Measurements from ENCODE around the gene PPFIA4. TPM values are rescaled to one million over a fixed set of nuclear protein-coding genes. Genes with fewer than 3 reads are reported as not detected.

PPFIA4 gene
- total and polyA plus RNA-seq, 9 of the 15 experiments (the other 6 are each of a cell fraction or from before 2014, with no cell fraction given), result 0.07 to 12.0 (median 0.70) TPM

GRCh38 chr1:203035111-203036000 is 9.1 kb downstream of the PPFIA4 start:
- POLR2A ChIA-PET, result interaction anchor here (0.6 to 2.6 kb wide), 11 partner anchors 7 to 271 kb away, joined by 3 to 13 read pairs (median 3); partner anchors contain the start of gene PPFIA4
- H4K20me1 ChIP-seq (replicated peaks; ENCODE audit: control insufficient read depth, insufficient read depth, low read length), result peaks cover 52% of the 10 kb centered on the region
- H3K27me3 ChIP-seq (ENCODE audit: control insufficient read depth in 2 of 2, insufficient read depth in 2 of 2, low read length in 2 of 2), result peaks cover 23 to 35% of the 10 kb centered on the region in 2 experiments; a peak in 4 of 5 replicates
- no peak overlapping the region for H3K4me2 ChIP-seq (ENCODE audit: insufficient read depth, low read length)
- no peaks in the 10 kb centered on the region; a peak in 2 of 5 replicates for H3K4me1 ChIP-seq (replicated peaks in 1 of 2; ENCODE audit: control insufficient read depth in 2 of 2, insufficient read depth in 2 of 2, low read length in 2 of 2)
- no peak overlapping the region for H2AFZ ChIP-seq (ENCODE audit: low read depth, low read length)
- FAIRE-seq (no peak), DNase-seq (ENCODE audit: extremely low read depth in 1 of 4, low spot score in 3 of 4) (no peak), ATAC-seq (no peak)
- intact Hi-C loops (cut with micrococcal nuclease), result loop anchor here (5.0 to 10.0 kb wide), 2 partner anchors 82 to 299 kb away; no protein-coding TSS in a partner anchor
- H3K9ac ChIP-seq (ENCODE audit: insufficient read depth in 1 of 2, low read depth in 2 of 2, low read length in 2 of 2), result no peak overlapping the region
- in situ Hi-C loops (cut with MboI), result no loop called here
- H3K9me3 ChIP-seq (replicated peaks; ENCODE audit: control insufficient read depth, insufficient read depth, low read depth, low read length), result no peaks in the 10 kb centered on the region
- H3K4me3 ChIP-seq, result no peak overlapping the region
- no peaks in the 10 kb centered on the region; the same call in 2 of the 3 replicates for H3K36me3 ChIP-seq (ENCODE audit: control insufficient read depth, insufficient read depth, low read length)
- BruUV-seq (replicated peaks), result no TSS peak
- H3K27ac ChIP-seq (ENCODE audit: extremely low read depth, low read depth, low read length), result no peak overlapping the region
- CTCF ChIA-PET (ENCODE audit: low intra/inter-chr PET ratio), result no interaction called here
- 13% methylated on average over 15 of the region's 15 CpGs for WGBS (ENCODE audit: insufficient coverage, low coverage, missing lambda C conversion rate)
- H3K9me1 ChIP-seq (ENCODE audit: control insufficient read depth, insufficient read depth, low read length), result no peaks in the 10 kb centered on the region
- 0 out of 6 replicates have a peak, but pooled peaks of 1 of the 3 experiments have one; percentile 11 for TF ChIP-seq CTCF (IDR thresholded peaks at IDR 0.05 in 2 of 3, conservative IDR thresholded peaks at IDR 0.05 in 1 of 3; ENCODE audit: insufficient read depth in 2 of 3, low read depth in 1 of 3, low read length in 3 of 3)
- no peak for TF ChIP-seq POLR3A (IDR thresholded peaks at IDR 0.05; ENCODE audit: borderline replicate concordance, extremely low read depth, insufficient read depth, insufficient read length)
- TF ChIP-seq HDGF (IDR thresholded peaks at IDR 0.05), result no peak
- TF ChIP-seq EGR1 (conservative IDR thresholded peaks at IDR 0.05), result 0 out of 2 replicates have a peak, but pooled peaks have one; percentile 47
- no peak for TF ChIP-seq RREB1 (CRISPR knock-in tag; IDR thresholded peaks at IDR 0.05)
- H3K79me2 ChIP-seq (ENCODE audit: control insufficient read depth, insufficient read depth, low read length), result no peaks in the 10 kb centered on the region
